AML-193 (cell line): ENCODE measurements around the gene NCOR1.
"Not testable (repeated sequence)": the region's sequence is repeated elsewhere in the genome, so short reads cannot be mapped to it uniquely, and the experiment has no call there.

ENCODE experiments used
- DNase-seq, 2 experiments: peaks; one replicate each; lab custom pipeline; 2025; lab: John Stamatoyannopoulos, UW

The NCOR1 gene

GRCh38 chr17:16215273-16215964 lies at the start of gene NCOR1:
NCOR1 (minus strand) TSS chr17:16215534; CDS start chr17:16194569, 20,965 bp downstream.
- DNase-seq: peak; percentile 39 to 54

GRCh38 chr17:16262201-16262600 lies 46.9 kb upstream of the NCOR1 start:
- DNase-seq: no peak

GRCh38 chr17:16261049-16261448 lies 45.7 kb upstream of the NCOR1 start:
- no peak for DNase-seq

- no peak for DNase-seq
Measured at GRCh38 chr17:16259926-16260325, 44.6 kb upstream of the NCOR1 start.

GRCh38 chr17:16258901-16259300 lies 43.6 kb upstream of the NCOR1 start:
- DNase-seq: peak; percentile 11 to 20

- DNase-seq: no peak
Measured at GRCh38 chr17:16255481-16255921, 40.2 kb upstream of the NCOR1 start.

- no peak for DNase-seq
Measured at GRCh38 chr17:16254773-16255400, 39.6 kb upstream of the NCOR1 start.

- no peak for DNase-seq
Measured at GRCh38 chr17:16251556-16251955, 36.2 kb upstream of the NCOR1 start.

GRCh38 chr17:16251043-16251442 lies 35.7 kb upstream of the NCOR1 start:
- DNase-seq: no peak

- no peak for DNase-seq
Measured at GRCh38 chr17:16250635-16251034, 35.3 kb upstream of the NCOR1 start.

- no peak for DNase-seq
Measured at GRCh38 chr17:16247586-16247984, 32.3 kb upstream of the NCOR1 start.

- no peak for DNase-seq
Measured at GRCh38 chr17:16243801-16244567, 28.6 kb upstream of the NCOR1 start.

- DNase-seq: no peak
Measured at GRCh38 chr17:16243385-16243784, 28.1 kb upstream of the NCOR1 start.

- DNase-seq: no peak
Measured at GRCh38 chr17:16241906-16242399, 26.6 kb upstream of the NCOR1 start.

GRCh38 chr17:16239931-16240330 lies 24.6 kb upstream of the NCOR1 start:
- no peak for DNase-seq

- no peak for DNase-seq
Measured at GRCh38 chr17:16232391-16232790, 17.1 kb upstream of the NCOR1 start.

- DNase-seq: not testable (repeated sequence)
Measured at GRCh38 chr17:16229912-16230561, 14.7 kb upstream of the NCOR1 start.

- no peak for DNase-seq
Measured at GRCh38 chr17:16222406-16222805, 7.1 kb upstream of the NCOR1 start.

GRCh38 chr17:16217002-16217635 lies 1.8 kb upstream of the NCOR1 start, which contains the start of gene PIGL:
PIGL (plus strand) TSS chr17:16217210; CDS start chr17:16217227, 17 bp downstream.
- peak; percentile 71 to 76 for DNase-seq

- not testable (repeated sequence) for DNase-seq
Measured at GRCh38 chr17:16216341-16217001, 1.1 kb upstream of the NCOR1 start.

- no peak for DNase-seq
Measured at GRCh38 chr17:16215965-16216316, 607 bp upstream of the NCOR1 start.
